A549 (cell line): ENCODE measurements around the gene TMC7.
"Not testable (repeated sequence)": the region's sequence is repeated elsewhere in the genome, so short reads cannot be mapped to it uniquely, and the experiment has no call there.

ENCODE experiments used
- BHLHE40 ChIP-seq: IDR thresholded peaks from 2 replicates; pipeline ENCODE4 v1.6.1; 2012; ENCODE audit warnings: low read depth, low read length, inconsistent platforms
- POLR2A ChIP-seq: IDR thresholded peaks from 2 replicates; pipeline ENCODE4 v1.6.1; 2012; ENCODE audit warnings: mild to moderate bottlenecking, low read length
- SMC3 ChIP-seq: fragments of >200 bp; sonication (Bioruptor Twin); formaldehyde crosslinking; IDR thresholded peaks from 3 replicates; pipeline ENCODE4 v1.6.1; 2018; ENCODE audit warnings: inconsistent platforms
- TF ChIP-seq, protein P1 (sequence below): fragments of >200 bp; sonication (Bioruptor Twin); formaldehyde crosslinking; IDR thresholded peaks from 3 replicates; pipeline ENCODE4 v1.5.1; 2016

DNA sequence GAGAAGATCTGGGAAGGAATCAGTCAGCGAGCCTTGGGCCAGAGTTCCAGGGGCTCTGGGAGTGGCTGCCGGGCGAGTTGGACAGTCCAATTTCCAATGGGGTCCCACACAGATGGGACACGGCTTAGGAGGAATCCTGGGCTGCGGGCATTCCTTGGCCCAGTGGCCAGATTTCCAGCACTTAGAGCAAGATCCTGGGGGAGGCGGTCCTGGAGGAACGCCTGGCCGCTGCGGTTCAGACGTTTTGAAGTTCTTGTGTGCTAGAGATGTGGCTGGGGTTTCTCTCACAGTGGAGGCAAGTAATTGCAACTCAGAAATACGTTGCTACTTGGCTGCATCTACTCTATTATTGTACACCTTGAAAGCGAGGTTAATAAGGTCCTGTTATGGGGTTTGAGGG lies 11.7 kb downstream of the TMC7 start:
- TF ChIP-seq SMC3, BHLHE40, POLR2A: not testable (repeated sequence)
- TF ChIP-seq, protein P1, sequence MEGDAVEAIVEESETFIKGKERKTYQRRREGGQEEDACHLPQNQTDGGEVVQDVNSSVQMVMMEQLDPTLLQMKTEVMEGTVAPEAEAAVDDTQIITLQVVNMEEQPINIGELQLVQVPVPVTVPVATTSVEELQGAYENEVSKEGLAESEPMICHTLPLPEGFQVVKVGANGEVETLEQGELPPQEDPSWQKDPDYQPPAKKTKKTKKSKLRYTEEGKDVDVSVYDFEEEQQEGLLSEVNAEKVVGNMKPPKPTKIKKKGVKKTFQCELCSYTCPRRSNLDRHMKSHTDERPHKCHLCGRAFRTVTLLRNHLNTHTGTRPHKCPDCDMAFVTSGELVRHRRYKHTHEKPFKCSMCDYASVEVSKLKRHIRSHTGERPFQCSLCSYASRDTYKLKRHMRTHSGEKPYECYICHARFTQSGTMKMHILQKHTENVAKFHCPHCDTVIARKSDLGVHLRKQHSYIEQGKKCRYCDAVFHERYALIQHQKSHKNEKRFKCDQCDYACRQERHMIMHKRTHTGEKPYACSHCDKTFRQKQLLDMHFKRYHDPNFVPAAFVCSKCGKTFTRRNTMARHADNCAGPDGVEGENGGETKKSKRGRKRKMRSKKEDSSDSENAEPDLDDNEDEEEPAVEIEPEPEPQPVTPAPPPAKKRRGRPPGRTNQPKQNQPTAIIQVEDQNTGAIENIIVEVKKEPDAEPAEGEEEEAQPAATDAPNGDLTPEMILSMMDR, result not testable (repeated sequence)
